Stimulated activated CD8-positive, alpha-beta memory T cell treated with anti-CD3 and anti-CD28 coated beads, Interleukin-12 subunit alpha, Interleukin-12 subunit beta, amount 100 ng/mL, for 24 hours (primary cell): Measurements from ENCODE around the gene INPPL1.

Experiments
- DNase-seq: peaks from one replicate; pipeline ENCODE4 v3.0.0-alpha.2; 2020; ENCODE audit errors: extremely low read depth

Gene INPPL1

GRCh38 chr11:72216638-72217037 is 7.9 kb upstream of the INPPL1 start, which contains the start of gene FOLR2:
Gene FOLR2 (plus strand): TSS chr11:72216794. CDS start chr11:72218585, 1,791 bp downstream.
- DNase-seq, result no peak

- DNase-seq, result no peak
These were observed 6.7 kb upstream of the INPPL1 start for GRCh38 chr11:72217841-72218240.

- DNase-seq, result no peak
These were observed 6.3 kb upstream of the INPPL1 start for GRCh38 chr11:72218251-72218745.

- no peak for DNase-seq
These were observed 3.7 kb upstream of the INPPL1 start for GRCh38 chr11:72220696-72221363.

- no peak for DNase-seq
These were observed 3.0 kb upstream of the INPPL1 start for GRCh38 chr11:72221386-72222075.

- no peak for DNase-seq
These were observed 2.3 kb upstream of the INPPL1 start for GRCh38 chr11:72222106-72222891.

- peak; percentile 84 for DNase-seq
These were observed 1.5 kb upstream of the INPPL1 start for GRCh38 chr11:72222907-72223614.

GRCh38 chr11:72223615-72224563 is 678 bp upstream of the INPPL1 start:
- DNase-seq, result peak; percentile 20

- DNase-seq, result no peak
These were observed 914 bp downstream of the INPPL1 start for GRCh38 chr11:72225411-72225951.

GRCh38 chr11:72226701-72227100 is 2.1 kb downstream of the INPPL1 start:
- no peak for DNase-seq

- DNase-seq, result no peak
These were observed 3.0 kb downstream of the INPPL1 start for GRCh38 chr11:72227316-72228228.

- DNase-seq, result no peak
These were observed 3.8 kb downstream of the INPPL1 start for GRCh38 chr11:72228229-72228843.

GRCh38 chr11:72228844-72229231 is 4.3 kb downstream of the INPPL1 start:
- DNase-seq, result no peak

- DNase-seq, result no peak
These were observed 4.9 kb downstream of the INPPL1 start for GRCh38 chr11:72229336-72229924.

GRCh38 chr11:72229925-72230763 is 5.6 kb downstream of the INPPL1 start:
- DNase-seq, result no peak

GRCh38 chr11:72230764-72231365 is 6.3 kb downstream of the INPPL1 start:
- no peak for DNase-seq
